Activated T-cell treated with anti-CD3 and anti-CD28 coated beads for 1 hour (primary cell): ENCODE results near the gene ZFYVE1.
"Not testable (repeated sequence)": the region's sequence is repeated elsewhere in the genome, so short reads cannot be mapped to it uniquely, and the experiment has no call there.

Source experiments
- DNase-seq: peaks from one replicate; pipeline ENCODE4 v3.0.0-alpha.2; 2020; ENCODE audit warnings: low read depth

ZFYVE1 gene

GRCh38 chr14:72957213-72957612 lies 69.7 kb downstream of the ZFYVE1 start:
- DNase-seq = no peak

GRCh38 chr14:72956741-72957140 lies 70.2 kb downstream of the ZFYVE1 start:
- DNase-seq = not testable (repeated sequence)

DNA sequence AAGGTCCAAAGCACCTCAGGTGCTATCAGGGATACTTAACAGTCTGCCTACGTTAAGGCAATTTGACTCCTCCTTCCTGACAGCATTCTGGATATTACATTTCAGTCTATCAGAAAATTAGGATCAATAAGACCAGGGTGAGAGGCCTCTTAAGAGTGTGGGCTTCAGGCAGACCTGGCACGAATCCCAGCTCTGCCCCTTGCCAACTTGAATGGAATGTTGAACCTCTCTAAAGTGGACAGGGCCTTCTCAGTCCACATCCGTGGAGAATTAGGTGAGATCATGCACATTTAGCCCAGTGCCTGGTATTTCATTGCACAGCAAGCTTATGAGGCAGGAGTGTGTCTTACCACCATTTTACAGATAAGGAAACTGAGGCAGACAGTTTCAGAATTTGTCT lies 74.7 kb downstream of the ZFYVE1 start:
- DNase-seq = no peak

DNA sequence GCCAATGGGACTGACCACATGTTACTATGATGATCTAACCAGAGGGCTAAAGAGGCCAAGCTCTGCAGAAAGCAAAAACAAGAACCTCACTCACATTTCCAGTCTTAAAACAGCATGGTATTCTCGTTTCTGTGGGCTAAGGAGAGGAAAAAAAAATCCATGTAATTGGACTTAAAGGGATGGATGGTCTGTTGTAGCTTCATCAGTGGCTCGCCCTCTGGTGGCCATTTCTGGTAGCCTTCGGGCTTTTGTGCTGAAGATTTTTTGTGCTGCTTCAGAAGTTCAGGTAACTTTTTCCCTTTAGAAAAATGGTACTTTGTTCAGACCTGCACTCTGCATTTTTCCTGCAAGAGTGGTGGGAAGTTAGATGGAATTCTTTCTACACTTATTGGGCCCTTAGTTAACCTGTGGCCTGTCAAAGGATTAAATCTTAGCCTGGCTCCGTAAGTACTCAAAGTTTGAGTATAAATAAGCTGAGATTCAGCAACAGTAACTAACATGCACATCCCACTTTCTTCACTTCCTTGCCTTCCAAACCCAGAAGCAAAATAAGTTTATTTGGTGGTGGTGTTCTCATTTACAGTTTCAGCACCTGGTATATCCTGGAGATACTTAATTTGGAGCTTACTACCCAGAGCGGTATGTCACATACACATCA lies 78.3 kb downstream of the ZFYVE1 start:
- DNase-seq = peak; percentile 63

GRCh38 chr14:72947366-72948160 lies 79.3 kb downstream of the ZFYVE1 start:
- DNase-seq = no peak

- DNase-seq = no peak
Measured at GRCh38 chr14:72946491-72946890, 80.4 kb downstream of the ZFYVE1 start.

GRCh38 chr14:72945356-72946027 lies 81.4 kb downstream of the ZFYVE1 start:
- DNase-seq = no peak

- DNase-seq = no peak
Measured at GRCh38 chr14:72943876-72944430, 83.0 kb downstream of the ZFYVE1 start.

GRCh38 chr14:72942934-72943333 lies 84.0 kb downstream of the ZFYVE1 start:
- no peak for DNase-seq

DNA sequence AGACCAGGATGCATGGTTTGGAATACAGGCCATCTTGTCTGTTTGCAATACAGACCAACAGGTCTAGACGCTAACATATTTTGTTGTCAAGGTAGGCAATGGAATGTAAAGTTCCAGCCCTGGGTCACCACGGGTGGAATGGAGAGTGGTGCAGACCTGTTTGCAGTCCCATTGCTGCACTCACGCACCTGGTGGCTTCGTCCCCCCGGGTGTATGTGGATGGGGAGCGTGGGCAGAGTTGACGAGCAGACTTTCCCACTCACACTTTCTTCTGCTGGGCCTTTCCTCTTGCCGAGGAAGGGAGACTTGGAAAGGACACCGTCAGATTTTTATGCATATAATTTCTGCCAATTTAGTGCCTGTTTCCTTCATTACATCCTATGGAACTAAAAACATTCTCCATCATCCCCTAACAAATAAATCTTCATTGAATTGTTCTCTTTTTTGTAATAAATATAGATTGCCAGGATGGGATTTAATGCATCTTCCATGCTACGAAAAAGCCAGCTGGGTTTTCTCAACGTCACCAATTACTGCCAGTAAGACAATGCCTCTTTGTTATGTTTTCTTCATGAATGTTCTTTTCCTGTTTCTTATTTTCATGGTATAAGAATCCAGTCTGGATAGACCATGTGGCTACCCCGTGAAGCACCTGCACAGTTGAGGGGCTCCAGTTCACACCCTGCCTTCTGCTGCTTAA lies 85.5 kb downstream of the ZFYVE1 start:
- no peak for DNase-seq

DNA sequence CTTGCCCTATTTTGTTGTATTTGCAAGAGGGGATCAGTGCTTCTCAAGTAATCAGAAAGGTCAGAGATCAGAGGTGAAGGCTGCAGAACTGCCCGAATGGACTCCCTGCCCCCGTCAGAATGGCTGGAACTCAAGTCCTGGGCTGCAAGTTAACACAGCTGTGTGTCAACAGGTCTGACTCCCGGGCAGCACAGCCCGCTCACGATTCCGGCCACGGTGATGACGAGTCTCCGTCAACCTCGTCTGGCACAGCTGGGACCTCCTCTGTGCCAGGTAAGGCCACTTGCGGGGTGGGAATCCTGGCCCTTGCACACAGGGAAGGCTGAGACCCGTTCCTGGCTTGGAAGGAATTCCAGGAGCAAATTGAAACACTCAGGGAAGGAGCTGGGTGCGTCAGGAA lies 87.3 kb downstream of the ZFYVE1 start:
- DNase-seq = no peak

DNA sequence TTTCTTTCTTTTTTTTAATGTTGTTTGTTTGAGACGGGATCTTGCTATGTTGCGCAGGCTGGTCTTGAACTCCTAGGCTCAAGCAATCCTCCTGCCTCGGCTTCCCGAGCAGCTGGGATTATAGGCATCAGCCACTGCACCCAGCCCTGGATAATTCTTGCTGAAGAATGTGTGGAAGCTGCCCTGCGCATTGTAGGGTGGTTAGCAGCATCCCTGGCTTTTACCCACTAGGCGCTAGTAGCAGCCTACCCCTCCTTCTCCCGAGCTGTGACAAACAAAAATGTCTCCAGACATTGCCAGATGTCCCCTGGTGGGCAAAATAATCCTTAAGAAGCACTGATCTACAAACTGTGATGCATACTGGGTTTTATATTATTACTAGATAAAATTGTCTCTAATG lies 94.0 kb downstream of the ZFYVE1 start:
- no peak for DNase-seq

- no peak for DNase-seq
Measured at GRCh38 chr14:72929316-72930080, 97.4 kb downstream of the ZFYVE1 start.

DNA sequence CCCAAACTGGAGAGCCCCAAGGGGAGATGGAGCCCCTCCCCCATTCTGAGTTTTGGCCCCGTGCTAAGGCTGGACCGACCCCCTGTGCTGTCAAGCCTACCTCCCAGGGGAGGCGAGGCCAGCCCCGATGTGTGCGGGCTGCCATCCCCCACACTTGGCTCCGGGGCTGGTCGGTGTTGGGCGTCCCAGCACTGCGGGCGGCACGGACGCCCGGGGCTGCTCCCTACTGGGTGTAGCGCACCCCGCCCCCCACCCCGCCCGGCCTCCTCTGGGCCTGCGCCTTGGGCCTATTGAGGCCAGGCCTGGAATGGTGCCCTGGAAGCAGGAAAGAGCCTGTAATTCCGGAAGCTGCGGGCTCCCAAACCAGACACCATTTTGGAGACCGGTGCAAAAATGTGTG lies 98.0 kb downstream of the ZFYVE1 start:
- DNase-seq = no peak

DNA sequence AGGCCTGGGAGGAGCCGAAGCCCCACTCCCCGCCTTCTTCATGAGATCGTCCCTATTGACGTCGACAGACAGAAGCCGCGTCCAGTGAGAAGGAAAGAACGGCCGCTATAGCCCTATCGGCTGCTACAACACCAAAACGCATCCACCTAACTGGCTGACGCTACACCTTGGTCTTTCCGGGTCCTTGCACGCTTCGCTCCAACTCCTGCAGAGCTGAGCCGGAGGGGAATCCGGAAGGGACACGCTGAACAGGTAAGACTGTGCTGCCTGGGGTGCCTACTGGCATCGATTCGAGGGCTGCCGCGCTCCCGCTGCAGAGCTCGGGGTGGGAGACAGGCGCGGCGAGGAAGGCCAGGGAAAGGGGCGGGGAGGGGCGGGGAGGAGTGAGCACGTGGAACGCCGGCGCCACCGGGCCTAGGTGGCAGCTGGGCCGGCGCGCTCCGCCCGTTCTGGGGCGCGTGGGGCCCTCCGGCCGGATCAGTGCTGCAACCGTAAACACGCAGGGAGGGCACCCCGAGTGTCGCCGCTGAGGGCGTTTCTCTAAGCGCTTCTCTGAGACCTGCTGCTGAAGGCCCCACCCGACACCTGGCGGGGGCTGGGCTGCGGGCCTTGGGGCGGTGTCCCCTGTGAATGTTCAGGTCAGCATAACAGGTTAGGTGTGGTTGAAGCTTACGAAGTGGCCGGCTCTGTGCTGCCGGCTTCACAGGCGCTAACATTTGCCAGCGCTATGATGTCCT lies 100.4 kb downstream of the ZFYVE1 start, which contains the start of gene DCAF4:
Gene DCAF4 (plus strand): TSS at position 173 of the 737 bp plus-strand sequence. CDS start 11,515 bp downstream, outside the sequence.
- DNase-seq = peak; percentile 90

DNA sequence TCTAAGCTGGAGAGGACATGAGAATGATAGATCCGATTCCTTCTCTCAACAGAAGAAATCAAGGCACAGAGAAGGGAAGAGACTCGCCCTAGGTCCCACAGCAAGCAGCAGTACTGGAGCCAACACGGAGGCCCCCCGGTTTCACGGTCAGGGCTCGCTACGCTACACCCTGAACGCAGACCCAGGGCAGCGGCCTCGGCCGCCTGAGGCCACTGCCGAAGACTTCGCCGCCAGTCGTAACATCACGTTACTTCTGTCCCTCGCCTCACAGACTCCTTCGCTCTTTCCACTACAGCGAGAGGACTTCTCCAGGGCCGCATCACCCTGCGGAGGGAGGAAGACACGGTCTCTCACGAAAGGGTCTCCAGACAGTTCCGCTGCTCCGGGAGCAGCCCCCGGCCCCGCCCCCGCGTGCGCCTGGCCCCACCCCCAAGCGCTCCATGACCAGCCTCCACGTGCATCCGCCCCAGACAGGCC lies 101.1 kb downstream of the ZFYVE1 start:
- no peak for DNase-seq

DNA sequence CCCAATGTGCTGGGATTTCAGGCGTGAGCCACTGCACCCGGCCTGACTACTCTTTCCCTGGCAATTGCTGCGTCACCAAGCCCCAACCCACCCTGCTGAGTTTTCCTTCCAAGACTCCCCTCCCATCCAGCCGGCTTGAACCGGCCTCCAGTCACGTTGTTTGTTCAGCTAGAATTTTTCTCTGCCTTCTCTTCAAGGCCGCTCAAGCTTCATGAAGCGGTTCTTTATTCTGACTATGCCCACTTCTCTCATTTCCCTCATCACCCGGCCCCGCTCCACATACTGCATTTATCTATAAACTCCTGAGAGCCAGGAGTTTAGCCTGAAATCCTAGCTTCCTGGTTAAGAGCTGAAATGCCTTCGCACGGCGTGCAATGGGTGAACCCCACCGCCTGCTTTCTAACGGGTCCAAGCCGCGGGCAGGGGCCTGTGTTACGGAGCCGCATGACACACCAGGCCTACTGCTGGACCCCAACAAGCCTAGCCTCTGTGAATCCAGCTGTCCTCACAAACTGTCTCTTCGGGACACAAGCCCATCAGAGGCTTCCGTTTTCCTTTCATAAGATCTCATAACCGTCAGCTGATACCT lies 101.6 kb downstream of the ZFYVE1 start:
- DNase-seq = no peak

GRCh38 chr14:72924337-72924736 lies 102.6 kb downstream of the ZFYVE1 start:
- no peak for DNase-seq

DNA sequence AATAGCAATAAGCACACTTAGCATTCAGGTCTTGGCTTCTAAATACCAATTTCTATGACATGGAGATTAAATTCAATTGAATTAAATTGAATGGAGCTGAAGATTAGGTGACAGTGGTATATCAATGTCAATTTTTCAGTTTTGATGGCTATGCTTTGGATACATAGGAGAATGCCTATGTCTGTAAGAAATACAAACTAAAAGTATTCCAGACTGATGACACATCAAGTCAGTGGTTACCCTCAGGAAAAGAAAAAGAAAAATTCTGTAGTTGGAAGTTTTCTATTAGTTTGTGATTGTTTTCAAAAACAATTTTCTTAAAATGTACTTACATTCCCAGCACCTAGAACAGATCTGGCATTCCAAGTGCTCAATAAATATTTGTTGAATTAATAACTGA lies 105.5 kb downstream of the ZFYVE1 start:
- no peak for DNase-seq

- no peak for DNase-seq
Measured at GRCh38 chr14:72920008-72920407, 106.9 kb downstream of the ZFYVE1 start.
